OCI-LY3 (cell line): ENCODE results near the gene NFAM1.

Experiments used
- H2AFZ ChIP-seq: fragments of 200-600, 300-600 bp; shearing (Covaris generic); 2 replicates; pipeline ENCODE4 v1.6.0; 2014; ENCODE audit warnings: antibody characterized with exemption, low read depth, low read length
- H3K27ac ChIP-seq: fragments of 200-600, 300-600 bp; sonication (generic); 2 replicates; pipeline ENCODE4 v1.5.1; 2014; ENCODE audit warnings: mild to moderate bottlenecking, low read length, moderate library complexity, mixed read lengths
- H3K27me3 ChIP-seq: fragments of 200-600, 300-600 bp; sonication (generic); 2 replicates; pipeline ENCODE4 v1.6.1; 2014; ENCODE audit warnings: low read depth, low read length, mixed read lengths
- H3K36me3 ChIP-seq: fragments of 200-600, 300-600 bp; sonication (generic); replicated peaks from 2 replicates; pipeline ENCODE3; 2014; ENCODE audit warnings: low read depth, low read length, mixed read lengths
- H3K4me1 ChIP-seq: fragments of 300-600, 200-600 bp; sonication (generic); 2 replicates; pipeline ENCODE4 v1.6.1; 2014; ENCODE audit warnings: low read length, mixed read lengths
- H3K4me2 ChIP-seq: fragments of 200-600, 300-600 bp; sonication (generic); 2 replicates; pipeline ENCODE4 v1.6.1; 2014; ENCODE audit warnings: low read length, mixed read lengths
- H3K4me3 ChIP-seq: fragments of 300-600, 200-600 bp; sonication (generic); 2 replicates; pipeline ENCODE4 v1.5.1; 2014; ENCODE audit warnings: antibody characterized with exemption, mild to moderate bottlenecking, low read length, moderate library complexity
- H3K79me2 ChIP-seq: fragments of 300-600, 200-600 bp; shearing (Covaris generic); 2 replicates; pipeline ENCODE4 v1.6.1; 2014; ENCODE audit warnings: mild to moderate bottlenecking, low read length, mixed read lengths
- H3K9ac ChIP-seq: fragments of 300-600, 200-600 bp; shearing (Covaris generic); 2 replicates; pipeline ENCODE4 v1.6.0; 2014; ENCODE audit warnings: mild to moderate bottlenecking, low read length, moderate library complexity
- H3K9me3 ChIP-seq: fragments of 200-600, 300-600 bp; shearing (Covaris generic); 2 replicates; pipeline ENCODE4 v1.6.1; 2014; ENCODE audit warnings: low read length, mixed read lengths; ENCODE audit not compliant: insufficient read depth
- H4K20me1 ChIP-seq: fragments of 200-600, 300-600 bp; sonication (generic); 2 replicates; pipeline ENCODE4 v1.6.1; 2016; ENCODE audit warnings: low read length, mixed read lengths; ENCODE audit not compliant: insufficient read depth
- EZH2phosphoT487 ChIP-seq: fragments of 200-600 bp; shearing (Covaris generic); IDR thresholded peaks from 2 replicates; pipeline ENCODE4 v1.6.1; 2018; ENCODE audit warnings: antibody characterized with exemption, mixed run types, low read depth
- TF ChIP-seq, protein P1 (sequence below): fragments of 200-600, 300-600 bp; sonication (generic); IDR thresholded peaks from 2 replicates; pipeline ENCODE4 v1.5.1; 2014; ENCODE audit warnings: antibody characterized with exemption, low read length, low read depth

Gene NFAM1

GRCh38 chr22:42345458-42345857 is 86.7 kb downstream of the NFAM1 start:
- Histone ChIP-seq H3K4me1 (no peaks in the 10 kb centered on the region), H3K27me3 (0 out of 2 replicates have a peak, but pooled peaks cover 2% of the 10 kb centered on the region), H3K9ac (no peak overlapping the region), H3K4me2 (no peak overlapping the region), H3K36me3 (no peaks in the 10 kb centered on the region), H2AFZ (no peak overlapping the region), H3K27ac (no peak overlapping the region), H4K20me1 (no peaks in the 10 kb centered on the region), H3K4me3 (no peak overlapping the region), H3K79me2 (no peaks in the 10 kb centered on the region), H3K9me3 (no peaks in the 10 kb centered on the region)
- TF ChIP-seq, protein P1, sequence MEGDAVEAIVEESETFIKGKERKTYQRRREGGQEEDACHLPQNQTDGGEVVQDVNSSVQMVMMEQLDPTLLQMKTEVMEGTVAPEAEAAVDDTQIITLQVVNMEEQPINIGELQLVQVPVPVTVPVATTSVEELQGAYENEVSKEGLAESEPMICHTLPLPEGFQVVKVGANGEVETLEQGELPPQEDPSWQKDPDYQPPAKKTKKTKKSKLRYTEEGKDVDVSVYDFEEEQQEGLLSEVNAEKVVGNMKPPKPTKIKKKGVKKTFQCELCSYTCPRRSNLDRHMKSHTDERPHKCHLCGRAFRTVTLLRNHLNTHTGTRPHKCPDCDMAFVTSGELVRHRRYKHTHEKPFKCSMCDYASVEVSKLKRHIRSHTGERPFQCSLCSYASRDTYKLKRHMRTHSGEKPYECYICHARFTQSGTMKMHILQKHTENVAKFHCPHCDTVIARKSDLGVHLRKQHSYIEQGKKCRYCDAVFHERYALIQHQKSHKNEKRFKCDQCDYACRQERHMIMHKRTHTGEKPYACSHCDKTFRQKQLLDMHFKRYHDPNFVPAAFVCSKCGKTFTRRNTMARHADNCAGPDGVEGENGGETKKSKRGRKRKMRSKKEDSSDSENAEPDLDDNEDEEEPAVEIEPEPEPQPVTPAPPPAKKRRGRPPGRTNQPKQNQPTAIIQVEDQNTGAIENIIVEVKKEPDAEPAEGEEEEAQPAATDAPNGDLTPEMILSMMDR = no peak
- no peak for TF ChIP-seq EZH2phosphoT487

GRCh38 chr22:42344361-42344905 is 87.8 kb downstream of the NFAM1 start:
- H3K36me3 ChIP-seq = no peaks in the 10 kb centered on the region
- H3K79me2 ChIP-seq = no peaks in the 10 kb centered on the region
- no peaks in the 10 kb centered on the region for H4K20me1 ChIP-seq
- no peak overlapping the region for H3K27ac ChIP-seq
- no peaks in the 10 kb centered on the region for H3K9me3 ChIP-seq
- TF ChIP-seq, protein P1 = no peak
- no peak for TF ChIP-seq EZH2phosphoT487
- no peak overlapping the region for H2AFZ ChIP-seq
- no peak overlapping the region for H3K4me3 ChIP-seq
- no peaks in the 10 kb centered on the region for H3K27me3 ChIP-seq
- H3K4me1 ChIP-seq = no peaks in the 10 kb centered on the region
- H3K9ac ChIP-seq = no peak overlapping the region
- no peak overlapping the region for H3K4me2 ChIP-seq

DNA sequence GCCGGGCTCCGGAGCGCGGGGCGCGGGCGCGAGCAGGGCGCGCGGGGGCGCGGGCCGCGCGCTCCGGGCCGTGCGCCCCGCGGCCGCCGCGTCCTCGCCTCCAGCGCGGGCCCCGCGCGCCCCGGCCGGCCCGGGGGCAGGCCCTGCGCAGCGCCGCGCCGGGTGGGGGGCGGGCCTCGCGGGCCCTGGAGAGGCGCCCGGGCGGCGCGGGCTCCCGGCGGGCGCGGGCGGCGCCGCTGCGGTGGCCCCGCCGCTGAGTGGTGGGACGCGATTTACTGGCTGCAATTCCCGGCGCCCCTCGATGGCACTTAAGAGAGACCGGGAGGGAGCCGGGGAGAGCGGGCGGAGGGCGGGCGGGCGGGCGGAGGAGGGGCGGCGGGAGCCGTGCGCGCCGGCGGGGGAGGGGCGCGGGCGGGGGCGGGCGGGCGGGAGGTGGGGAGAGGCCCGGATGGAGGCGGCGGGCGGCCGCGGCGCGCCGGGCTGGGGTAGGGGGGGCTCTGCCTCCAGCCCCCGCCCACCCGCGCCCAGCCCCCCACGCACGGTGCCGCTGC is 88.6 kb downstream of the NFAM1 start:
- no peak overlapping the region for H3K4me2 ChIP-seq
- no peak overlapping the region for H3K9ac ChIP-seq
- H3K36me3 ChIP-seq = no peaks in the 10 kb centered on the region
- TF ChIP-seq, protein P1 = no peak
- TF ChIP-seq EZH2phosphoT487 = no peak
- H3K4me1 ChIP-seq = no peaks in the 10 kb centered on the region
- H4K20me1 ChIP-seq = no peaks in the 10 kb centered on the region
- no peak overlapping the region for H2AFZ ChIP-seq
- H3K79me2 ChIP-seq = no peaks in the 10 kb centered on the region
- H3K27ac ChIP-seq = no peak overlapping the region
- no peak overlapping the region for H3K4me3 ChIP-seq
- no peaks in the 10 kb centered on the region for H3K9me3 ChIP-seq
- no peaks in the 10 kb centered on the region for H3K27me3 ChIP-seq

DNA sequence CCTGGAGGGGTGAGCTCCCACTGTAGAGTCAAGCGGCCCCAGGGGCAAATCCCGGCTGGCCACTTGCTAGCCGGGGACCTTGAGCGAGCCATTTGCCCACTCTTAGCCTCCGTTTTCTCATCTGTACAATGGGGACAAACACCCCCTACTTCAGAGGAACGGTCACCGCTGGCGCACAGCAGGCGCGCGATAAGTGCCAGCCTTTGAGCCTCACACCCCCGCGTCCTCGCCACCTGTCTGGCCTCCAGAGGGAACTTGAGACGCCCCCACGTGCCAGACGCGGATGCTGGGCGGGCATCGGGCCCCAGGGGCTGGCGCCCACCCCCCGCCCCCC is 89.1 kb downstream of the NFAM1 start:
- no peak overlapping the region for H3K27ac ChIP-seq
- no peaks in the 10 kb centered on the region for H3K27me3 ChIP-seq
- no peaks in the 10 kb centered on the region for H3K4me1 ChIP-seq
- H4K20me1 ChIP-seq = no peaks in the 10 kb centered on the region
- H2AFZ ChIP-seq = no peak overlapping the region
- no peak overlapping the region for H3K4me3 ChIP-seq
- H3K9ac ChIP-seq = no peak overlapping the region
- H3K79me2 ChIP-seq = no peaks in the 10 kb centered on the region
- TF ChIP-seq, protein P1 = no peak
- TF ChIP-seq EZH2phosphoT487 = no peak
- H3K36me3 ChIP-seq = no peaks in the 10 kb centered on the region
- no peak overlapping the region for H3K4me2 ChIP-seq
- no peaks in the 10 kb centered on the region for H3K9me3 ChIP-seq
